ENCODE data around the gene TBC1D22B.
"Not testable (repeated sequence)": the region's sequence is repeated elsewhere in the genome, so short reads cannot be mapped to it uniquely, and the experiment has no call there.

TBC1D22B gene

GRCh38 chr6:37339741-37340638 is 82.4 kb downstream of the TBC1D22B start:
- no peak for DNase-seq (ENCODE audit: low read depth)
- TF ChIP-seq POLR2A (IDR thresholded peaks at IDR 0.05; ENCODE audit: extremely low read depth, insufficient read length): no peak
- TF ChIP-seq MAX (IDR thresholded peaks at IDR 0.05; ENCODE audit: low read depth, low read length): no peak
- TF ChIP-seq CTCF (IDR thresholded peaks at IDR 0.05; ENCODE audit: low read depth, low read length): no peak
- no peak overlapping the region for H3K4me3 ChIP-seq (ENCODE audit: low read depth, low read length)

GRCh38 chr6:37340639-37340943 is 83.0 kb downstream of the TBC1D22B start:
- no peak for DNase-seq (ENCODE audit: low read depth)
- TF ChIP-seq POLR2A (IDR thresholded peaks at IDR 0.05; ENCODE audit: extremely low read depth, insufficient read length): no peak
- no peak for TF ChIP-seq MAX (IDR thresholded peaks at IDR 0.05; ENCODE audit: low read depth, low read length)
- TF ChIP-seq MYC (IDR thresholded peaks at IDR 0.05; ENCODE audit: low read depth, low read length): no peak
- no peak for TF ChIP-seq CTCF (IDR thresholded peaks at IDR 0.05; ENCODE audit: low read depth, low read length)
- H3K4me3 ChIP-seq (ENCODE audit: low read depth, low read length): no peak overlapping the region

- TF ChIP-seq POLR2A (IDR thresholded peaks at IDR 0.05; ENCODE audit: extremely low read depth, insufficient read length) (no peak), MYC (IDR thresholded peaks at IDR 0.05; ENCODE audit: low read depth, low read length) (no peak), CTCF (IDR thresholded peaks at IDR 0.05; ENCODE audit: low read depth, low read length) (no peak), MAX (IDR thresholded peaks at IDR 0.05; ENCODE audit: low read depth, low read length) (no peak)
- no peak for DNase-seq (ENCODE audit: low read depth)
- no peak overlapping the region for H3K4me3 ChIP-seq (ENCODE audit: low read depth, low read length)
Observed at GRCh38 chr6:37343248-37343647, 85.7 kb downstream of the TBC1D22B start.

GRCh38 chr6:37344308-37344707 is 86.7 kb downstream of the TBC1D22B start:
- no peak for DNase-seq (ENCODE audit: low read depth)
- no peak overlapping the region for H3K4me3 ChIP-seq (ENCODE audit: low read depth, low read length)
- TF ChIP-seq MYC (IDR thresholded peaks at IDR 0.05; ENCODE audit: low read depth, low read length): no peak
- no peak for TF ChIP-seq MAX (IDR thresholded peaks at IDR 0.05; ENCODE audit: low read depth, low read length)
- TF ChIP-seq CTCF (IDR thresholded peaks at IDR 0.05; ENCODE audit: low read depth, low read length): no peak
- no peak for TF ChIP-seq POLR2A (IDR thresholded peaks at IDR 0.05; ENCODE audit: extremely low read depth, insufficient read length)

GRCh38 chr6:37345804-37346203 is 88.2 kb downstream of the TBC1D22B start:
- not testable (repeated sequence) for DNase-seq (ENCODE audit: low read depth)

GRCh38 chr6:37347177-37347576 is 89.6 kb downstream of the TBC1D22B start:
- TF ChIP-seq MYC (IDR thresholded peaks at IDR 0.05; ENCODE audit: low read depth, low read length) (no peak), CTCF (IDR thresholded peaks at IDR 0.05; ENCODE audit: low read depth, low read length) (no peak), POLR2A (IDR thresholded peaks at IDR 0.05; ENCODE audit: extremely low read depth, insufficient read length) (no peak), MAX (IDR thresholded peaks at IDR 0.05; ENCODE audit: low read depth, low read length) (no peak)
- no peak overlapping the region for H3K4me3 ChIP-seq (ENCODE audit: low read depth, low read length)
- no peak for DNase-seq (ENCODE audit: low read depth)

More at GRCh38 chr6:37345804-37346203, 88.2 kb downstream of the TBC1D22B start:
- H3K4me3 ChIP-seq (ENCODE audit: low read depth, low read length): not testable (repeated sequence)
